Fibroblast of lung (primary cell): ENCODE measurements around the gene TBC1D22A.

ENCODE experiments used
- EZH2 ChIP-seq: IDR thresholded peaks from 2 replicates; pipeline ENCODE4 v1.5.1; 2012; ENCODE audit warnings: low read length, control low read depth, mild to moderate bottlenecking; ENCODE audit errors: missing control alignments
- TF ChIP-seq, protein P1 (sequence below), 2 donors: IDR thresholded peaks in 1 of 2; conservative IDR thresholded peaks in 1 of 2; 1 replicate in 1 of 2; 2 replicates in 1 of 2; pipeline ENCODE4 v1.5.1; 2011 to 2012; ENCODE audit warnings: low read length in 2 of 2, control low read depth in 1 of 2, inconsistent platforms in 1 of 2, low read depth in 1 of 2, mild to moderate bottlenecking in 1 of 2

DNA sequence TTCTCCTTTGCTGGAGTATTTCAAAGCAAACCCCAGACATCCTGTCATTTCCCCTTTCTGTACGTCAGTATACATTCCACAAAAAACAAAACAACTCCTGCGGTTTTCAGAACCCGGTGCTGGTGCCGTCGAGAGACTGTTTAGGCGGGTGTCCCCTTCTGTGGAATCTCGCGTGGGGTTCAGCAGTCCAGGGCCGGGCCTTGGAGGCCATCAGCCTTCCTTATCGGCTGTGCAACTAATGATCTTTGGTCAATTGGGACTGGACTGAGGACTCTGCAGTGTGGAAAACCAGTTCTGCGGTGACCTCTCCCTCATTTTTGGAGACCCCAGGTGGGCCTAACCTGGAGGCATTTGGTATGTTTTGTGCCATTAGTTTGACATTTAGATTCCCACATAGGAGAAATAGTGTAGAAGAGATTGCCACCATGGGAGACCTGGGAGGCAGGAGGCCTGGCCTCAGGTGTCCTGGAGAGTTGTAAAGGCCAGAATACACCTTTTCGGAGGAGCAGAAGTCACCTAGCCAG is 84.4 kb downstream of the TBC1D22A start:
- no peak for TF ChIP-seq EZH2
- TF ChIP-seq, protein P1, sequence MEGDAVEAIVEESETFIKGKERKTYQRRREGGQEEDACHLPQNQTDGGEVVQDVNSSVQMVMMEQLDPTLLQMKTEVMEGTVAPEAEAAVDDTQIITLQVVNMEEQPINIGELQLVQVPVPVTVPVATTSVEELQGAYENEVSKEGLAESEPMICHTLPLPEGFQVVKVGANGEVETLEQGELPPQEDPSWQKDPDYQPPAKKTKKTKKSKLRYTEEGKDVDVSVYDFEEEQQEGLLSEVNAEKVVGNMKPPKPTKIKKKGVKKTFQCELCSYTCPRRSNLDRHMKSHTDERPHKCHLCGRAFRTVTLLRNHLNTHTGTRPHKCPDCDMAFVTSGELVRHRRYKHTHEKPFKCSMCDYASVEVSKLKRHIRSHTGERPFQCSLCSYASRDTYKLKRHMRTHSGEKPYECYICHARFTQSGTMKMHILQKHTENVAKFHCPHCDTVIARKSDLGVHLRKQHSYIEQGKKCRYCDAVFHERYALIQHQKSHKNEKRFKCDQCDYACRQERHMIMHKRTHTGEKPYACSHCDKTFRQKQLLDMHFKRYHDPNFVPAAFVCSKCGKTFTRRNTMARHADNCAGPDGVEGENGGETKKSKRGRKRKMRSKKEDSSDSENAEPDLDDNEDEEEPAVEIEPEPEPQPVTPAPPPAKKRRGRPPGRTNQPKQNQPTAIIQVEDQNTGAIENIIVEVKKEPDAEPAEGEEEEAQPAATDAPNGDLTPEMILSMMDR (conservative IDR thresholded peaks at IDR 0.05 in 1 of 2, IDR thresholded peaks at IDR 0.05 in 1 of 2; ENCODE audit: low read depth in 1 of 2, low read length in 2 of 2) = no peak
